GM19397 (cell line): ENCODE results near the gene CCDC85A.

Experiments
- ATAC-seq: cut with Tn5 transposase; IDR thresholded peaks from one replicate; pipeline ENCODE4 v1.9.1; 2021; ENCODE audit warnings: mild to moderate bottlenecking, moderate library complexity; ENCODE audit not compliant: unreplicated experiment

CCDC85A gene

DNA sequence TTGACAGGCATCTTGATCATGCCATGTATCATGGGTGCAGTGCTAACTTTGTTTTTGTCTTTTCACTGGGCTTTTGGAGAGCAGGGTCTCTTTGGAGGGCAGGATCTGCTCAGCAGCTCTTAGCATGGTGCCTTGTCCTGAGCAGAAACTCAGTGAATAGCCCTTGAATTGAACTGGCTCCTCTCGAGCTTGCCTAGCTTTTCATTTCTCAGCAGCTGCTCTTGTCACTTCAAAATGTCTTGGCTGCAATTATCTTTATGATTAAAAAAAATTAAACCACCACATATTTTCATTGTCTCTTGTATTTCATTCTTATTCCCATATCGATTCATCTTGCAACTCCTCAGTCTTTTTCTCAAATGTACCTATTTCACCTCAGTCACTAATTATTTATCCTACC, 50.5 kb downstream of the CCDC85A start:
- ATAC-seq: no peak

GRCh38 chr2:56239030-56239429, 55.2 kb downstream of the CCDC85A start:
- ATAC-seq: no peak

DNA sequence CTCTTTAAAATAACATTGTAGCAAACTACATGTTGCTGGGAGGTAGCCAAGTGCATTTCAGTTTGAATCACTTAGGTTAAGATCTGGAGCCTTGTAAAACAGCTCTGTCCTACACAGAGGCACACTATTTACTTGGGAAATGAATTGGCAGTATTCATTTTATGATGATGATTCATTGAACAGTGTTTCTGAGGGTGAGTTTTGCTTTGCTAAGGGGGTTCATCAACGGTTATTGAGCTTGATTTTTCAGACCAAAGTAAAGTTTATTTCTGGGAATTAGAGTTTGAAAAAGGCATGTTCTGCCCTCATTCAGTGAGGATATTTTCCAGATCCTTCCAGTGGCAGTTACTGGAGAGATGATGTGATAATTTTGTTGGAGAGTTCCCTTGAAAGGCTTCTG, 55.6 kb downstream of the CCDC85A start:
- ATAC-seq: no peak

DNA sequence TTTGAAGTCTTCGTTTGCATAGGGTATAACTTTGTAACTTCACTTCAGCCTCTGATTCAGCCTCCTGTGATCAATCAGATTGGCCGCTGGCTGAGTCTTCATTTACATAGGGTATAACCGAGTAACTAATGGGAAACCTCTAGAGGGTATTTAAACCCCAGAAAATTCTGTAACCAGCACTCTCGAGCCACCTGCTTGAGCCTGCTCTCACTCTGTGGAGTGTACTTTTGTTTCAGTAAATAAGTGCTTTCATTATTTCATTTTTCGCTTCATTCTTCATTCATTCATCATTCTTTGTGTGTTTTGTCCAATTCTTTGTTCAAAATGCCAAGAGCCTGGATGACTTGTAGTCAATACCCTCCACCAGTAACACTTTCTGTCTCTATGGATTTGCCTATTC, 56.4 kb downstream of the CCDC85A start:
- ATAC-seq: no peak

DNA sequence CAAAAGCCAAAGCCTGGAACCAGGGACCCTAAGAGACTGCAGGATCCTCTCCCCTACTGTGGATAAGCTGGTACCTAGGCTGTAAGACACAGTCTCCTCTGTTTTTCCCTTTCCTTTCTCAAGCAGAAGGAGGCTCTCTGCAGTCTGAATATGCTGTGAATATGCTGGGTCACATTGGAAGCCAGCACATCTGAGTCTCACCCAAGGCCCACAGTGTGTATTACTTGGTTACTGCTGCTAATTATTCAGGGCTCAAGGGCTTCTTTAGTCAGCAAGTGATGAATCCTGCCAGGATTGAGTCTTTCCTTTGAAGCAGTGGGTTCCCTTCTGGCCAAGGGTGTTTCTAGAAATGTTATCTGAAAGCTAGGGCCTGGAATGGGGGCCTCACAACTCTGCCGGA, 60.7 kb downstream of the CCDC85A start:
- no peak for ATAC-seq

- no peak for ATAC-seq
Measured at GRCh38 chr2:56244911-56245530, 61.2 kb downstream of the CCDC85A start.

GRCh38 chr2:56248965-56249742, 65.4 kb downstream of the CCDC85A start:
- no peak for ATAC-seq

GRCh38 chr2:56250153-56250729, 66.5 kb downstream of the CCDC85A start:
- ATAC-seq: no peak

DNA sequence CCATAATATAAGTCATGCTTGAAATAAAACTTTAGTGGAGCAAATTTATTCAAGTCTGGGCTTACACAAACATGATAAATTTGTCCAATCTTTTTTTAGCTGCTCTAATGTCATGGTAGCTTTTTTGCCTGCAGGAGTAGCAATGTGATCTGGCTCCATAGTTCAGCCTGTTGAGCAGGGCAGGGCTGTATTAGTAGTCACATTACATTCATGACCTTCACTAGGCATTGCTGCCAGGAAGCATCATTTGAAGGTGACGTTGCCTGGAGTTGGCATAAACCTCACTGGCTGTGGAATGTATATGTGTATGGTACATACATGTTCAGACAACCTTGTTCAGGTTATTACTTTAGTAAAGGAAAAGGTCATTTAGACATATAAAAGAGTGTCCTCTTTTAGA, 76.6 kb downstream of the CCDC85A start:
- no peak for ATAC-seq

GRCh38 chr2:56262241-56262640, 78.5 kb downstream of the CCDC85A start:
- ATAC-seq: no peak

GRCh38 chr2:56263876-56264275, 80.1 kb downstream of the CCDC85A start:
- no peak for ATAC-seq

- no peak for ATAC-seq
Measured at GRCh38 chr2:56266761-56267414, 83.1 kb downstream of the CCDC85A start.

- no peak for ATAC-seq
Measured at GRCh38 chr2:56267415-56267788, 83.6 kb downstream of the CCDC85A start.

- ATAC-seq: no peak
Measured at GRCh38 chr2:56268856-56269255, 85.1 kb downstream of the CCDC85A start.

DNA sequence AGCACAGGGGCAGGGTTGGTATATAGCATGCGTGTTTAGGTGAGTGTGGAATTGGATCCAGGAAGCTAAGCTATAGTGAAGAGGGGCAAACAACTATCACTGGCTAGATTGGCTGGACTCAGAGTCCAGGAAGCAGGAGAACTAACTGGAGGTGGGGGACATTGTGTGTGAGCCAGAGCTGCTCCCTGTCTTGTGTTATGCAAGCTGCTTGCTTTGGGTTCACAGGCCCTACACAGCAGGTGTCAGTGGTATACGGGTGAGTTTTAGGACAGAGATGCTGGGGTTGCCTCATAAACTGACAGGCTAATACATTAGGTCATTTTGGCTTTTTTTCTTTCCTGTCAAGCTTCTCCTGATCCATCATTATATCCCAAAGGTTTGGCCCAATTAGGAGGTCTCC, 87.5 kb downstream of the CCDC85A start:
- ATAC-seq: no peak

GRCh38 chr2:56285224-56285623, 101.4 kb downstream of the CCDC85A start:
- no peak for ATAC-seq

DNA sequence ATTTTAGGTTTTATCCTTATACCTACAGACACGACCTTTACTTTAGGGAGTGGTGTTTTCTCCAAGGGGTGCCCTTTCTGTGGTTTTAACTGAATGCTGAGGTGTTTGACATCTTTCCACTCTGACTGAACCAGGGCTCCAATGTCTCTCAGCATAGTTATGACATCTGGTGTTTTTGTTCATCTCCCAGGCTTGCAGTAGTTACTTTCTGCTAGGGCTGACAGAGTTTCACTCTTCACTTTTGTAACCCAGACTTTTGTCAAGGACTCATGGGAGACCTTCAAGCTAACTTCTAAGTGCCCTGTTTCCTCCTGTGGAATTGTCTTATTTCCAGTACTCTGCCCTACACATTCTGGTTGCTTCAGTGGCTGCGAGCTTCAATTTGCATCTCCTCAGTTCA, 103.1 kb downstream of the CCDC85A start:
- ATAC-seq: no peak

GRCh38 chr2:56287508-56287907, 103.7 kb downstream of the CCDC85A start:
- ATAC-seq: no peak

DNA sequence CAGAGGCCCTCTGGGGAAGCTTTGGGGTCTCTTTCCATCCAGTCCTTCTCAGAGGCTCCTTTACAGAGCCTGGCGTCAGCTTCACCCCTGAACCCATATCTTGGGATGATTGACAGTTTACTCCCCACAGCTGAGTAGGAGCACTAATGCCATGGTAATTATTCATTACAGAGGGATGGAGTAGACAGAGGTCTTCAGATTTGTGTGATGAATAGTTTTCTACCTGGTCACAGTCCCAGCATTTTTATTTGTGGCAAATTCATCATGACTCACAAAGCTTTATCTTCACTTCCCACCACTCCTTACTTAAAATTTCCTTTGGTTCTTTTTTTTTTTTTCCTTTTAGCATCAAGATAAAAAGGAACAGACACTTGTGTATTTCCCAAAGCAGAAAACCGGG, 104.2 kb downstream of the CCDC85A start:
- no peak for ATAC-seq

DNA sequence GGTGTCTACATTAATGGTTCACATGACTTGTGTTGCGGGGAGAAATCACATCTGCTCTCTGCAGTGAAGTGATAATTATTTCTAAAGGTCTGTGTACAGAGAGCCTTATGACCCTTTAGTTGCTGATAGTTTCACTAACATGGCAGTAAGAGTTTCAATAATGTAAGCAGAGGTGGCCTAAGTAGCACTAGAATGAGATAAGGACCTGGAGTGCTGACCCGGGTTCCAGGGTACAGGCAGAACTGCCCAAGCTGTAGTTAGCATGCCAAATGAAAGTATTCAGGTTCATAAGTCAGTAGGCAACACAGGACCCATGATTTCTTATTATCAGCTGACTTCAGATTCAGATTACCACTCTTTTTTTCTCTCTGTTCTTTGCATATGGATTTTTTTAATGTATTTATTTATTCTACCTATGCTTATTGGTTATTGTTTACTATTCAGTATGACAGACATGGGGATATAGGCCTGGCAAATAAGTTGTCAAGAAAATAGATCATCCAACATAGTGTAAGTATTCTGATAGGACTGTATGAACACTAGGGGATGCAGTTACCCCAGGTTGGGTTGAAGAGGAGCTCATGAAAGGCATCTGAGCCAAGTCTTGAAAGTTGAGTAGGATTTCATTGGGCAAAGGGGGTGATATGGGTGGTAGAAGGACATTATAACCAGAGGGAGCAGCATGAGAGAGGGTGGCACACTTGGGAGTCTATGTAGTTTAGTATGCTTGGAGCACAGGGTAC, 105.2 kb downstream of the CCDC85A start:
- no peak for ATAC-seq

DNA sequence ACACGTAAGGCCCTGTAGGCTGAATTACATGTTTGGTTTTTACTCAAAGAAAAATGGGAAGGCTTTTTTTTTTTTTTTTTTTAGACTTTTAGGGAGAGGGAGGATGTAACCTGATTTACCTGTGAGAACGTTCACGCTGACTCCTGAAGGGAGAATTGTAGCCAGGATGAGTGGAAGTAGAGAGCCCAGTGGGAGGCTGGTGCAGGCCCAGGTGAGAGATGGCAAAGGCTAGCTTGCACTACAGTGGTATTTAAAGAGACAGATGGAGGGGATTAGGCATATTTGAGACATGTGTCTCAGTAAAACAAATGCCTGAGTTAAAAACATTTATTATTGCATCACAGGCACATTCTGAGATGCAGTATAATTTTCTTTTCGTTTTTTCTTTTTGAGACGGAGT, 107.9 kb downstream of the CCDC85A start:
- ATAC-seq: no peak
